Gastrocnemius medialis (tissue), 4 donors: ENCODE measurements around the gene ADD2. TPM values are rescaled to one million over a fixed set of nuclear protein-coding genes. Genes with fewer than 3 reads are reported as not detected.
"Not testable (repeated sequence)": the region's sequence is repeated elsewhere in the genome, so short reads cannot be mapped to it uniquely, and the experiment has no call there.

Experiments used
- ATAC-seq, 2 donors: fragments of 150-250 bp; one replicate each; pipeline ENCODE4 v1.9.1; 2016
- DNase-seq, 2 donors: peaks; one replicate each; pipeline ENCODE4 v3.0.0-alpha.2; 2019
- H3K27ac ChIP-seq, 4 donors: fragments of 200-600 bp; sonication (generic); 1 replicate in 1 of 4; 2 replicates in 3 of 4; pipeline ENCODE4 v1.5.1; 2016 to 2018; ENCODE audit warnings: mild to moderate bottlenecking in 2 of 4, moderate library complexity in 1 of 4
- H3K27me3 ChIP-seq, 3 donors: fragments of 200-600 bp; sonication (generic) in 2 of 3; 1 replicate in 1 of 3; 2 replicates in 2 of 3; pipeline versions ENCODE4 v1.5.1 to v1.6.0; 2016 to 2019; ENCODE audit warnings: mild to moderate bottlenecking in 1 of 3, moderate library complexity in 1 of 3
- H3K36me3 ChIP-seq, 2 donors: fragments of 200-600 bp; sonication (generic) in 1 of 2; one replicate each; pipeline ENCODE4 v1.5.1; 2017 to 2018
- H3K4me1 ChIP-seq, 2 donors: fragments of 200-600 bp; sonication (generic) in 1 of 2; one replicate each; pipeline ENCODE4 v1.5.1; 2016 to 2017; ENCODE audit warnings: mild to moderate bottlenecking in 2 of 2
- H3K4me3 ChIP-seq, 4 donors: fragments of 200-600 bp; sonication (generic) in 3 of 4; 1 replicate in 1 of 4; 2 replicates in 3 of 4; pipeline ENCODE4 v1.5.1; 2016 to 2019; ENCODE audit warnings: mild to moderate bottlenecking in 2 of 4
- H3K9me3 ChIP-seq, 3 donors: fragments of 200-600 bp; sonication (generic) in 2 of 3; 1 replicate in 1 of 3; 2 replicates in 2 of 3; pipeline ENCODE4 v1.5.1; 2016 to 2019
- CTCF ChIP-seq, 5 experiments: fragments of 450-650 bp in 3 of 5; fragments of 200-600 bp in 2 of 5; sonication (generic) in 2 of 5; IDR thresholded peaks in 4 of 5; conservative IDR thresholded peaks in 1 of 5; 1 replicate in 4 of 5; 2 replicates in 1 of 5; pipeline ENCODE4 v1.5.1; 2016 to 2019; ENCODE audit warnings: antibody characterized with exemption in 5 of 5, mild to moderate bottlenecking in 3 of 5, moderate library complexity in 3 of 5
- POLR2A ChIP-seq, 2 donors: fragments of 450-650 bp; IDR thresholded peaks; one replicate each; pipeline ENCODE4 v1.6.1; 2017; ENCODE audit warnings: antibody characterized with exemption in 2 of 2, mild to moderate bottlenecking in 2 of 2, moderate library complexity in 2 of 2
- in situ Hi-C, 4 donors: fragments of 200-750 bp; cut with MboI; loops; one replicate each; pipeline versions ENCODE4 v1.15.0 to v1.8.0; 2017; ENCODE audit warnings: low sequenced_read_pairs in 4 of 4
- intact Hi-C: fragments of 100-400 bp; cut with DNase I; formaldehyde crosslinking; loops from one replicate; pipeline ENCODE4 v1.15.1; 2023; ENCODE audit warnings: low total_unique reads
- total RNA-seq, 4 donors: library from RNA; depleted of rRNA; stranded (reverse); fragments of >200 nt; gene quantifications; one replicate each; pipeline versions ENCODE4 v1.1.0 to v1.2.3, GENCODE V29; 2016

The ADD2 gene
- total RNA-seq, 4 donors from 2014 or later = 0.20 to 0.75 (median 0.48) TPM

GRCh38 chr2:70626254-70626990 lies 141.6 kb downstream of the ADD2 start:
- no peak for TF ChIP-seq POLR2A (IDR thresholded peaks at IDR 0.05)

GRCh38 chr2:70621536-70621935 lies 146.5 kb downstream of the ADD2 start:
- H3K4me3 ChIP-seq, in situ Hi-C loops, ATAC-seq, DNase-seq, H3K27ac ChIP-seq, H3K4me1 ChIP-seq, intact Hi-C loops, H3K36me3 ChIP-seq, H3K27me3 ChIP-seq, H3K9me3 ChIP-seq: not testable (repeated sequence)

More at GRCh38 chr2:70626254-70626990, 141.6 kb downstream of the ADD2 start:
- in situ Hi-C loops (loop anchor here in 2 of 4 donors (25.0 kb wide), 1 partner anchor 289 kb away; no protein-coding TSS in a partner anchor), intact Hi-C loops (no loop called here)
- ATAC-seq = no peak
- DNase-seq = no peak
- H3K27ac ChIP-seq = no peak overlapping the region
- no peaks in the 10 kb centered on the region for H3K27me3 ChIP-seq
- no peak overlapping the region for H3K4me3 ChIP-seq
- no peaks in the 10 kb centered on the region for H3K9me3 ChIP-seq
- H3K4me1 ChIP-seq = no peaks in the 10 kb centered on the region
- H3K36me3 ChIP-seq = no peaks in the 10 kb centered on the region

GRCh38 chr2:70620020-70620419 lies 148.0 kb downstream of the ADD2 start:
- intact Hi-C loops = no loop called here
- DNase-seq (no peak), ATAC-seq (no peak)
- H3K27me3 ChIP-seq = no peaks in the 10 kb centered on the region
- in situ Hi-C loops = no loop called here
- H3K9me3 ChIP-seq = no peaks in the 10 kb centered on the region
- TF ChIP-seq POLR2A (IDR thresholded peaks at IDR 0.05) (no peak), CTCF (IDR thresholded peaks at IDR 0.05 in 4 of 5, conservative IDR thresholded peaks at IDR 0.05 in 1 of 5) (no peak)
- no peak overlapping the region for H3K27ac ChIP-seq
- H3K36me3 ChIP-seq = no peaks in the 10 kb centered on the region
- no peak overlapping the region for H3K4me3 ChIP-seq
- no peaks in the 10 kb centered on the region for H3K4me1 ChIP-seq

- no peak overlapping the region for H3K27ac ChIP-seq
- H3K27me3 ChIP-seq = no peaks in the 10 kb centered on the region
- H3K4me3 ChIP-seq = no peak overlapping the region
- no peaks in the 10 kb centered on the region for H3K36me3 ChIP-seq
- intact Hi-C loops (no loop called here), in situ Hi-C loops (loop anchor here in 2 of 4 donors (5.0 to 10.0 kb wide), 3 partner anchors 274 to 304 kb away; no protein-coding TSS in a partner anchor)
- no peak for ATAC-seq
- no peak for DNase-seq
- no peaks in the 10 kb centered on the region for H3K9me3 ChIP-seq
- H3K4me1 ChIP-seq = no peaks in the 10 kb centered on the region
- TF ChIP-seq POLR2A (IDR thresholded peaks at IDR 0.05) = no peak
- no peak for TF ChIP-seq CTCF (IDR thresholded peaks at IDR 0.05 in 4 of 5, conservative IDR thresholded peaks at IDR 0.05 in 1 of 5)
Observed at GRCh38 chr2:70619167-70619566, 148.8 kb downstream of the ADD2 start.

- intact Hi-C loops (no loop called here), in situ Hi-C loops (loop anchor here in 2 of 4 donors (5.0 to 10.0 kb wide), 3 partner anchors 271 to 301 kb away; no protein-coding TSS in a partner anchor)
- H3K9me3 ChIP-seq = no peaks in the 10 kb centered on the region
- DNase-seq (no peak), ATAC-seq (no peak)
- no peaks in the 10 kb centered on the region for H3K36me3 ChIP-seq
- H3K27me3 ChIP-seq = no peaks in the 10 kb centered on the region
- no peaks in the 10 kb centered on the region for H3K4me1 ChIP-seq
- no peak overlapping the region for H3K27ac ChIP-seq
- no peak for TF ChIP-seq POLR2A (IDR thresholded peaks at IDR 0.05)
- no peak for TF ChIP-seq CTCF (IDR thresholded peaks at IDR 0.05 in 4 of 5, conservative IDR thresholded peaks at IDR 0.05 in 1 of 5)
- H3K4me3 ChIP-seq = no peak overlapping the region
Observed at GRCh38 chr2:70616168-70616694, 151.8 kb downstream of the ADD2 start.
